ENCODE data around the gene TRRAP.
"Not testable (repeated sequence)": the region's sequence is repeated elsewhere in the genome, so short reads cannot be mapped to it uniquely, and the experiment has no call there.

TRRAP gene

GRCh38 chr7:98878365-98879197 lies at the start of gene TRRAP:
TRRAP (plus strand) TSS chr7:98878532; CDS start chr7:98881151, 2,619 bp downstream.
- DNase-seq, result peak; percentile 81

GRCh38 chr7:98830972-98831548 lies 47.3 kb upstream of the TRRAP start:
- no peak for DNase-seq

- DNase-seq, result peak; percentile 13
Measured at GRCh38 chr7:98831641-98832221, 46.6 kb upstream of the TRRAP start.

- no peak for DNase-seq
Measured at GRCh38 chr7:98833022-98833421, 45.3 kb upstream of the TRRAP start.

- no peak for DNase-seq
Measured at GRCh38 chr7:98834949-98835348, 43.4 kb upstream of the TRRAP start.

GRCh38 chr7:98836811-98837629 lies 41.3 kb upstream of the TRRAP start:
- DNase-seq, result no peak

GRCh38 chr7:98837630-98837972 lies 40.7 kb upstream of the TRRAP start:
- DNase-seq, result no peak

- no peak for DNase-seq
Measured at GRCh38 chr7:98840096-98840495, 38.2 kb upstream of the TRRAP start.

GRCh38 chr7:98840722-98841121 lies 37.6 kb upstream of the TRRAP start:
- no peak for DNase-seq

GRCh38 chr7:98841179-98841997 lies 36.9 kb upstream of the TRRAP start:
- DNase-seq, result peak; percentile 60

- not testable (repeated sequence) for DNase-seq
Measured at GRCh38 chr7:98842552-98842951, 35.8 kb upstream of the TRRAP start.

GRCh38 chr7:98848918-98849317 lies 29.4 kb upstream of the TRRAP start:
- DNase-seq, result no peak

- no peak for DNase-seq
Measured at GRCh38 chr7:98852826-98853225, 25.5 kb upstream of the TRRAP start.

GRCh38 chr7:98855610-98856422 lies 22.5 kb upstream of the TRRAP start:
- no peak for DNase-seq

- no peak for DNase-seq
Measured at GRCh38 chr7:98860071-98860470, 18.3 kb upstream of the TRRAP start.

GRCh38 chr7:98862203-98862602 lies 16.1 kb upstream of the TRRAP start:
- DNase-seq, result no peak

- no peak for DNase-seq
Measured at GRCh38 chr7:98862716-98863420, 15.5 kb upstream of the TRRAP start.

GRCh38 chr7:98863601-98864000 lies 14.7 kb upstream of the TRRAP start:
- no peak for DNase-seq

- no peak for DNase-seq
Measured at GRCh38 chr7:98864731-98865453, 13.4 kb upstream of the TRRAP start.

GRCh38 chr7:98866351-98866750 lies 12.0 kb upstream of the TRRAP start:
- DNase-seq, result no peak
